Endothelial cell (in vitro differentiated cells): ENCODE results near the gene LRTM2. TPM values are rescaled to one million over a fixed set of nuclear protein-coding genes. Genes with fewer than 3 reads are reported as not detected.
A peak's percentile ranks its signal among the peaks of the same experiment; 100 is the strongest.

Experiments used
- DNase-seq: peaks from one replicate; pipeline ENCODE4 v3.0.0; 2021; ENCODE audit warnings: low spot score
- H3K27ac Mint-ChIP-seq: one replicate; pipeline ENCODE4 v1.8.0; 2021; ENCODE audit warnings: mixed read lengths, inconsistent platforms; ENCODE audit not compliant: unreplicated experiment
- H3K27me3 Mint-ChIP-seq: one replicate; pipeline ENCODE4 v1.8.0; 2021; ENCODE audit warnings: mild to moderate bottlenecking, moderate library complexity, mixed read lengths, inconsistent platforms; ENCODE audit not compliant: unreplicated experiment
- H3K36me3 Mint-ChIP-seq: one replicate; pipeline ENCODE4 v1.8.0; 2021; ENCODE audit warnings: mild to moderate bottlenecking, low read depth, mixed read lengths, inconsistent platforms; ENCODE audit not compliant: unreplicated experiment
- H3K4me1 Mint-ChIP-seq: one replicate; pipeline ENCODE4 v1.8.0; 2021; ENCODE audit warnings: mild to moderate bottlenecking, mixed read lengths, inconsistent platforms; ENCODE audit not compliant: unreplicated experiment
- H3K4me3 Mint-ChIP-seq: one replicate; pipeline ENCODE4 v1.8.0; 2021; ENCODE audit warnings: mild to moderate bottlenecking, mixed read lengths, inconsistent platforms; ENCODE audit not compliant: unreplicated experiment
- H3K9me3 Mint-ChIP-seq: one replicate; pipeline ENCODE4 v1.8.0; 2021; ENCODE audit warnings: mixed read lengths, inconsistent platforms; ENCODE audit not compliant: unreplicated experiment
- CTCF ChIP-seq: fragments of 200-600 bp; sonication (generic); IDR thresholded peaks from one replicate; pipeline ENCODE4 v1.5.0; 2021; ENCODE audit warnings: antibody characterized with exemption; ENCODE audit not compliant: unreplicated experiment
- total RNA-seq: library from RNA; stranded (reverse); fragmentation: NEBNext Ultra II Directional; extraction: Animal tissue kit (Norgen Biotek cat#: 25700); gene quantifications from one replicate; pipeline ENCODE4 v1.2.1, GENCODE V29; 2021; ENCODE audit not compliant: unreplicated experiment

Gene LRTM2
- total RNA-seq, 1 donor from 2014 or later, result not detected

- Mint-ChIP-seq H3K36me3 (peaks cover 19% of the 10 kb centered on the region), H3K27me3 (peaks cover 5% of the 10 kb centered on the region), H3K4me3 (no peak overlapping the region), H3K9me3 (no peaks in the 10 kb centered on the region), H3K27ac (no peak overlapping the region), H3K4me1 (peaks cover 12% of the 10 kb centered on the region)
- no peak for TF ChIP-seq CTCF
- DNase-seq, result no peak
Measured at GRCh38 chr12:1790444-1790843, 29.9 kb upstream of the LRTM2 start.

- H3K27me3 Mint-ChIP-seq, result peaks cover 9% of the 10 kb centered on the region
Measured at GRCh38 chr12:1791104-1791841, 29.1 kb upstream of the LRTM2 start.

DNA sequence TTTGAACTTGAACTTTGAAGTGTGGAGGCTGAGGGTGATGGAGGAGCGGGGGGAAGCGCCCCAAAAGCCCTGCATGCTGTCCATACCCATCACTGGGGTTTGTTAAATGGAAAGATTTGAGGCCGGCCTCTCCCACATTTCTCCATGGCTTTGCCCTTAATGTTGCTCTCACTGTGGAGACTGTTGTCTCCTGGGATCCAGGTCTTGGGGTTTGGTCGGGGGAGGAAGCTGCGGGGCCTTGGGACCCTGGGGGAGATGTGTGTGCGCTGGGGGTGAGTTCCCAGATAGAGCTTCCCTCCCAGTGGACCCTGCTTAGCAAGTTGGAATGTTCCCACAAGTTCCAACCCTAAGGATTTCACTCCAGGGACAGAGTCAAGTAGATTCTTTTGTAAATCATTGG lies 28.0 kb upstream of the LRTM2 start:
- no peak overlapping the region for H3K27ac Mint-ChIP-seq
- H3K27me3 Mint-ChIP-seq, result peaks cover 9% of the 10 kb centered on the region
- H3K36me3 Mint-ChIP-seq, result peaks cover 15% of the 10 kb centered on the region
- TF ChIP-seq CTCF, result no peak
- H3K4me1 Mint-ChIP-seq, result peaks cover 16% of the 10 kb centered on the region
- H3K4me3 Mint-ChIP-seq, result no peak overlapping the region
- DNase-seq, result no peak
- H3K9me3 Mint-ChIP-seq, result no peaks in the 10 kb centered on the region

More at GRCh38 chr12:1791104-1791841, 29.1 kb upstream of the LRTM2 start:
- Mint-ChIP-seq H3K27ac (no peak overlapping the region), H3K4me1 (peaks cover 16% of the 10 kb centered on the region), H3K4me3 (no peak overlapping the region), H3K36me3 (peaks cover 17% of the 10 kb centered on the region), H3K9me3 (no peaks in the 10 kb centered on the region)
- peak; percentile 37 for TF ChIP-seq CTCF
- DNase-seq, result peak; percentile 56

- Mint-ChIP-seq H3K27me3 (peaks cover 9% of the 10 kb centered on the region), H3K27ac (no peak overlapping the region), H3K4me1 (peaks cover 16% of the 10 kb centered on the region), H3K4me3 (no peak overlapping the region), H3K36me3 (peaks cover 10% of the 10 kb centered on the region), H3K9me3 (no peaks in the 10 kb centered on the region)
- no peak for DNase-seq
- TF ChIP-seq CTCF, result no peak
Measured at GRCh38 chr12:1793426-1794210, 26.7 kb upstream of the LRTM2 start.
